ENCODE measurements around the gene NXF3.
"Not testable (repeated sequence)": the region's sequence is repeated elsewhere in the genome, so short reads cannot be mapped to it uniquely, and the experiment has no call there.

NXF3 gene, protein sequence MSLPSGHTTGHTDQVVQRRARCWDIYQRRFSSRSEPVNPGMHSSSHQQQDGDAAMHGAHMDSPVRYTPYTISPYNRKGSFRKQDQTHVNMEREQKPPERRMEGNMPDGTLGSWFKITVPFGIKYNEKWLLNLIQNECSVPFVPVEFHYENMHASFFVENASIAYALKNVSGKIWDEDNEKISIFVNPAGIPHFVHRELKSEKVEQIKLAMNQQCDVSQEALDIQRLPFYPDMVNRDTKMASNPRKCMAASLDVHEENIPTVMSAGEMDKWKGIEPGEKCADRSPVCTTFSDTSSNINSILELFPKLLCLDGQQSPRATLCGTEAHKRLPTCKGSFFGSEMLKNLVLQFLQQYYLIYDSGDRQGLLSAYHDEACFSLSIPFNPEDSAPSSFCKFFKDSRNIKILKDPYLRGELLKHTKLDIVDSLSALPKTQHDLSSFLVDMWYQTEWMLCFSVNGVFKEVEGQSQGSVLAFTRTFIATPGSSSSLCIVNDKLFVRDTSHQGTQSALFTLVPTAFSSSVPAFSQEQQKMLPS

GRCh38 chrX:103092942-103093341 lies at the start of gene NXF3:
Gene NXF3, minus strand, starts transcription at chrX:103093143. Its CDS starts 120 bp downstream, at chrX:103093023.
- no peak for DNase-seq (ENCODE audit: low spot score)

- DNase-seq (ENCODE audit: low spot score): not testable (repeated sequence)
These were observed 43.6 kb upstream of the NXF3 start for GRCh38 chrX:103136528-103136927.

GRCh38 chrX:103124284-103124683 lies 31.3 kb upstream of the NXF3 start:
- no peak for DNase-seq (ENCODE audit: low spot score)

GRCh38 chrX:103120748-103121147 lies 27.8 kb upstream of the NXF3 start:
- no peak for DNase-seq (ENCODE audit: low spot score)

DNA sequence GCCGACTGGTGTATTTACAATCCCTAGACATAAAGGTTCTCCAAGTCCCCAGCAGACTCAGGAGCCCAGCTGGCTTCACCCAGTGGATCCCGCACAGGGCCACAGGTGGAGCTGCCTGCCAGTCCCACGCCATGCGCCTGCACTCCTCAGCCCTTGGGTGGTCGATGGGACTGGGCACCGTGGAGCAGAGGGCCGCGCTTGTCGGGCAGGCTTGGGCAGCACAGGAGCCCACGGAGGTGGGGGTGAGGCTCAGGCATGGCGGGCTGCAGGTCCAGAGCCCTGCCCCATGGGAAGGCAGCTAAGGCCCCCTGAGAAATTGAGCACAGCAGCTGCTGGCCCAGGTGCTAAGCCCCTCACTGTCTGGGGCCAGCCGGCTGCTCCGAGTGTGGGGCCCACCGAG lies 24.0 kb upstream of the NXF3 start:
- DNase-seq (ENCODE audit: low spot score): not testable (repeated sequence)

DNA sequence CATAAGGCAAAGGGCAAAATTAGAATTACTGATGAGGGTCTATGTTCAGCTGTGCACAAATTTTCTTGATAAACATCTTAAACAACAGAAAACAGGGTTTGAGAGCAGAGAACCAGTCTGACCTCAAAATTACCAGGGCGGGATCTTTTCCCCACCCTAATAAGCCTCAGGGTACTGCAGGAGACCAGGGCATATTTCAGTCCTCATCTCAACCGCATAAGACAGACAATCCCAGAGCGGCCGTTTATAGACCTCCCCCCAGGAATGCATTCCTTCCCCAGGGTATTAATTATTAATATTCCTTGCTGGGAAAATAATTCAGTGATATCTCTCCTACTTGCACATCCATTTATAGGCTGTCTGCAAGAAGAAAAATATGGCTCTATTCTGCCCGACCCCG lies 16.6 kb upstream of the NXF3 start:
- DNase-seq (ENCODE audit: low spot score): not testable (repeated sequence)

DNA sequence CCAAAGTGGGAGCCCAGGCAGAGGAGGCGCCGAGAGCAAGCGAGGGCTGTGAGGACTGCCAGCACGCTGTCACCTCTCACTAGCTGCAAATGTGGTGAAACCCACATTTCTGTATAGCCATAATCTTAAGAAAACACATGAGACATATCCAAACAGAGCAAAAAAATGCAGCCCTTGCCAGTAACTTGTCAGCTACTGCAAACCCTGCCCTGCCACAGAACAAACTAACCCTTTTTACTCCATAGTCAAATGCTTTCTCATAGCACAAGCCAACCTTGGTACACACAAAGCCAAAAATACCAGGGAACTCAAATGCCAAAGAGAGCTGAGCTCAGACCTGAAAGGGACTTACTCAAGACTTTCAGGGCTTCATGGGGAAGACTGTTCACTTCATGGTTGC lies 14.9 kb upstream of the NXF3 start:
- DNase-seq (ENCODE audit: low spot score): no peak

GRCh38 chrX:103107227-103107737 lies 14.3 kb upstream of the NXF3 start:
- DNase-seq (ENCODE audit: low spot score): not testable (repeated sequence)

- not testable (repeated sequence) for DNase-seq (ENCODE audit: low spot score)
These were observed 11.4 kb upstream of the NXF3 start for GRCh38 chrX:103104370-103104769.

- not testable (repeated sequence) for DNase-seq (ENCODE audit: low spot score)
These were observed 10.9 kb upstream of the NXF3 start for GRCh38 chrX:103103866-103104265.

DNA sequence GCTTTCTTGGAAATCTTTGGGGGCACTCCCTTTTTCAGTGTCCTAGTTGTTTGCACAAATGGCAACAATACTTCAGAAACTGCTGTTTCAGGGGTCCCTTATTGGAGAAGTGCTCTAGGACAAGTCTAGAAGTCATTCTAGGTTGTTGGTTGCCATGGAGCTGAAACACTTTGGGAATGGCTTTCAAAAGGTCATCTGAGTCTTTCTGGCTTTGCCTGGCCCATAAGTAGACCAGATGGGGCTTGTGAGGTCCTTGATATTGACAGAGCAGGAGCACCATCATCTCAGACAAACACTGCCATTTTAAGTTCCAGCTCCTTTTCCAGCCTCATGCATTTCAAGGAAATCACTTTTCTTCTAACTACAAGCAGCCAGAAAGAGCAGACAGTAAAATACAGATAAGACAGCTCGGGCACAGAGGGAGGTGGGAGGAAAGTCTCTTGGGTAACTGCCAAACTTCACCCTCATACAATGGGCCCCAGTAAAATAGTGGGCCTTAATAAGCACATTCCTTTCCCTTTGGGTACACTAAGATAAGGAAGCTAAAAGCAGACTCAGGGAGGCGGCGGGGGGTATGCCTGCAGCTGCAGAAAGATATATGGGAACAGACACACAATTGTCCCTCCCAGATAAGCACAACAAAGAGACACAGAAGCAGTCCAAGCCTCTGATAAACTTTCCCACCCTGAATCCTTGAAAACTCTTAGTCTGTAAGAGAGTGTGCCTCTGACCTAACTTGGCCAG lies 8.5 kb upstream of the NXF3 start:
- DNase-seq (ENCODE audit: low spot score): no peak

GRCh38 chrX:103100484-103100883 lies 7.5 kb upstream of the NXF3 start:
- no peak for DNase-seq (ENCODE audit: low spot score)

GRCh38 chrX:103099691-103100090 lies 6.7 kb upstream of the NXF3 start:
- no peak for DNase-seq (ENCODE audit: low spot score)

- DNase-seq (ENCODE audit: low spot score): no peak
These were observed 5.5 kb upstream of the NXF3 start for GRCh38 chrX:103098488-103098887.

- no peak for DNase-seq (ENCODE audit: low spot score)
These were observed 11.9 kb downstream of the NXF3 start for GRCh38 chrX:103081051-103081450.

DNA sequence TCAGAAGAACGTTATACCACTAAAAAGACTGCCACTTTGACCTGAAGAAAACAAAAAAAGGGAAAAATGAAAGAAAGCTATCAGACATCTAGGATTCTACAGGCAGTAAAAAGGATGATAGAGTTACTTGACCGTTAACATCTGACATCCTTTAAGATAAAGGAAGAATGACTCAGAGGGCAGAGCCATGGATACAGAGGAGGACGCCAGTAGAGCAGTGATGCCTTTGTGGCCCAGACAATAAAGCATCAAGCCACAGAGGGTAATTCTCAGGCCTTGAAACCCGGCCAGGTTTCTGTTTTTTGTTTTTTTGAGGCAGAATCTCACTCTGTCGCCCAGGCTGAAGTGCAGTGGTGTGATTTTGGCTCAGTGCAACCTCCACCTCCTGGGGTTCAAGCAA lies 19.5 kb downstream of the NXF3 start:
- no peak for DNase-seq (ENCODE audit: low spot score)

GRCh38 chrX:103066606-103067005 lies 26.3 kb downstream of the NXF3 start:
- no peak for DNase-seq (ENCODE audit: low spot score)

GRCh38 chrX:103063918-103064434 lies 29.0 kb downstream of the NXF3 start, which contains the start of gene BEX1:
Gene BEX1, minus strand, starts transcription at chrX:103064171. Its CDS starts 897 bp downstream, at chrX:103063274.
- peak; percentile 84 for DNase-seq (ENCODE audit: low spot score)

- DNase-seq (ENCODE audit: low spot score): peak; percentile 17
These were observed 29.6 kb downstream of the NXF3 start for GRCh38 chrX:103063191-103063845.

DNA sequence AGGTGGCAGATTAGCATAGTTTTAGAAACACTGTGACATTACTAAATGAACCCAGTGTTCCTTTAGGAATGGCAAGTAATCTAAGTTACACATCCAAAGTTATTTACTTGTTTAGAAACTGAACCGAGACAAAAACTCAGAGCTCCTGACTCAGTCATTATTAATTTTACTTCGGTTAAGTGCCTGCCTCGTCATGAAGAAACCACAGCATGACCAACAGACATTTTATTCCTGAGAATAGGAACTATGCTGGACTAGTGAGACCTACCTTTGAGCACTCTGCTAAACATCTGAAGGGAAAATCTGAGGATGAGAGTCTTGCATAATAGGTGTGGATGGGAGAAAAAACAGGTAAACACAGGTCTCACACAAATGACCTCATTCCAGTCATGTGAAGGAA lies 31.5 kb downstream of the NXF3 start:
- no peak for DNase-seq (ENCODE audit: low spot score)

DNA sequence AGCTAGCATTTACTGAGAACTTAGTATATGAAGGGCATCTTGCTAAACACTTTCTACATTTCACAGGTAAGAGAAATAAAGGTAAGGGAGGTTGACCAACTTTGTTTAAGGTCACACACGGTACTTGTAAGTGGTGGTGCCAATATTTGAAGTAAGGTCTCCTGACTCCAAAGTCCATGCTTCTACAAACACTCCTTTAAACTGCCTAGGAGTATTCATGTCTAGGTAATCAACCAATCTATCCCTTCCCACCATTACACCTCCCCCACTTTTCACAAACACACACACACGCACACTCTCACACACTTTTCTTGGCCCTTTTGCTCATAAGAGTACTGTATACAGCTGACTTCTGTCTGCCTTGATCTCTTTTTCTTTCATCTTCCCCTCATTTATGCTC lies 36.0 kb downstream of the NXF3 start:
- no peak for DNase-seq (ENCODE audit: low spot score)

DNA sequence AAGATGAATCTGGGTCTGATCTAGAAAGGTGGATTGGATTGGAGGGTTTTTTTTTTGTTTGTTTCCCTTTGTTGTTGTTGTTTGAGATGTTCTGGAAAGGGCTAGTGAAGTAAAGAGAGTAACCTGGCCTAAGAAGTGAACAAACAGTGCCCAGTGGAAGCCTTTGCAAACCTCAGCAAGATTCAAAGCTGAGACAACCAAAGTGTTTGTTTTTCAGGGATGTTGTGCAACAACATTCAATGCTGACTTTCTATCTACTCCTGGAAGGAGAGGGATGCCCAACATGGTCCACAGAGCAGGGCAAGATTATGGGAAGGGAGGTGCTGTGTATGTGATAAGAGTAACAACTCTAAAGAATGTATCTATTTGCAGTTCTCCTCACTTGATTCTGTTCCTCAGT lies 40.3 kb downstream of the NXF3 start:
- DNase-seq (ENCODE audit: low spot score): no peak

All from putamen (tissue), 1 donor.